NCI-H524 (cell line): ENCODE measurements around the gene FBXO38.
A peak's percentile ranks its signal among the peaks of the same experiment; 100 is the strongest.

Experiments
- DNase-seq, 2 experiments: peaks; one replicate each; lab custom pipeline; 2025; lab: John Stamatoyannopoulos, UW

Gene FBXO38

GRCh38 chr5:148386041-148386440 is 2.3 kb downstream of the FBXO38 start:
- DNase-seq, result no peak

- DNase-seq, result no peak
These were observed 3.6 kb downstream of the FBXO38 start for GRCh38 chr5:148387325-148387724.

GRCh38 chr5:148388696-148389095 is 4.9 kb downstream of the FBXO38 start:
- no peak for DNase-seq

- peak in 1 of 2 experiments; percentile 10 for DNase-seq
These were observed 7.2 kb downstream of the FBXO38 start for GRCh38 chr5:148390914-148391313.

- peak in 1 of 2 experiments; percentile 37 for DNase-seq
These were observed 7.7 kb downstream of the FBXO38 start for GRCh38 chr5:148391422-148391821.

GRCh38 chr5:148393390-148393741 is 9.6 kb downstream of the FBXO38 start:
- no peak for DNase-seq

- no peak for DNase-seq
These were observed 10.8 kb downstream of the FBXO38 start for GRCh38 chr5:148394587-148395019.

GRCh38 chr5:148395031-148395430 is 11.3 kb downstream of the FBXO38 start:
- DNase-seq, result no peak

- DNase-seq, result peak; percentile 34 to 53
These were observed 14.3 kb downstream of the FBXO38 start for GRCh38 chr5:148397968-148398595.

- DNase-seq, result no peak
These were observed 15.0 kb downstream of the FBXO38 start for GRCh38 chr5:148398698-148399121.

GRCh38 chr5:148401604-148402003 is 17.8 kb downstream of the FBXO38 start:
- DNase-seq, result no peak

GRCh38 chr5:148403344-148403743 is 19.6 kb downstream of the FBXO38 start:
- no peak for DNase-seq

GRCh38 chr5:148406406-148406805 is 22.6 kb downstream of the FBXO38 start:
- DNase-seq, result no peak

- no peak for DNase-seq
These were observed 24.3 kb downstream of the FBXO38 start for GRCh38 chr5:148408092-148408491.

GRCh38 chr5:148412124-148412523 is 28.4 kb downstream of the FBXO38 start:
- no peak for DNase-seq

GRCh38 chr5:148414833-148415232 is 31.1 kb downstream of the FBXO38 start:
- DNase-seq, result no peak

- no peak for DNase-seq
These were observed 32.7 kb downstream of the FBXO38 start for GRCh38 chr5:148416416-148416815.

- DNase-seq, result no peak
These were observed 33.2 kb downstream of the FBXO38 start for GRCh38 chr5:148416921-148417320.

- DNase-seq, result no peak
These were observed 34.8 kb downstream of the FBXO38 start for GRCh38 chr5:148418511-148418910.

- DNase-seq, result no peak
These were observed 37.9 kb downstream of the FBXO38 start for GRCh38 chr5:148421661-148422060.

- no peak for DNase-seq
These were observed 42.0 kb downstream of the FBXO38 start for GRCh38 chr5:148425808-148426207.

- DNase-seq, result no peak
These were observed 42.8 kb downstream of the FBXO38 start for GRCh38 chr5:148426514-148426913.

GRCh38 chr5:148427370-148428042 is 43.7 kb downstream of the FBXO38 start:
- DNase-seq, result no peak

- no peak for DNase-seq
These were observed 45.1 kb downstream of the FBXO38 start for GRCh38 chr5:148428848-148429247.
